HepG2 (cell line): ENCODE measurements around the gene DELE1. TPM values are rescaled to one million over a fixed set of nuclear protein-coding genes. Genes with fewer than 3 reads are reported as not detected.

Experiments
- ARNT2 ChIP-seq: sonication (generic); formaldehyde crosslinking; IDR thresholded peaks from 2 replicates; pipeline ENCODE4 v1.8.0; 2022; ENCODE audit warnings: mild to moderate bottlenecking, low read depth, missing genetic modification reagents, moderate library complexity
- DRAP1 ChIP-seq: IDR thresholded peaks from 2 replicates; pipeline ENCODE4 v1.6.1; 2016; ENCODE audit warnings: missing genetic modification reagents, missing compliant biosample characterization
- GLMP ChIP-seq: sonication (generic); formaldehyde crosslinking; IDR thresholded peaks from 2 replicates; pipeline ENCODE4 v1.9.0; 2021; ENCODE audit warnings: missing genetic modification reagents, mild to moderate bottlenecking, borderline replicate concordance
- MTF2 ChIP-seq: sonication (generic); formaldehyde crosslinking; IDR thresholded peaks from 2 replicates; pipeline ENCODE4 v1.5.0; 2020; ENCODE audit warnings: missing genetic modification reagents, borderline replicate concordance
- NAIF1 ChIP-seq: sonication (generic); formaldehyde crosslinking; IDR thresholded peaks from 2 replicates; pipeline ENCODE4 v1.5.0; 2020; ENCODE audit warnings: mild to moderate bottlenecking, missing genetic modification reagents, borderline replicate concordance
- NR2F6 ChIP-seq, 2 experiments: IDR thresholded peaks; 2 replicates each; pipeline ENCODE4 v1.6.1; 2016; ENCODE audit warnings: antibody characterized with exemption in 1 of 2, mild to moderate bottlenecking in 1 of 2
- PAF1 ChIP-seq: IDR thresholded peaks from 2 replicates; pipeline ENCODE4 v1.6.1; 2016; ENCODE audit warnings: missing genetic modification reagents, missing compliant biosample characterization
- PLSCR1 ChIP-seq: sonication (generic); formaldehyde crosslinking; IDR thresholded peaks from 2 replicates; pipeline ENCODE4 v1.5.0; 2020; ENCODE audit warnings: missing genetic modification reagents, mild to moderate bottlenecking, borderline replicate concordance
- RAD51 ChIP-seq: fragments of 450-650 bp; IDR thresholded peaks from 2 replicates; pipeline ENCODE4 v1.6.1; 2016; ENCODE audit warnings: borderline replicate concordance
- SIX1 ChIP-seq: sonication (generic); formaldehyde crosslinking; IDR thresholded peaks from 2 replicates; pipeline ENCODE4 v1.4.0; 2020; ENCODE audit warnings: missing genetic modification reagents, borderline replicate concordance
- SNAPC4 ChIP-seq: sonication (generic); formaldehyde crosslinking; IDR thresholded peaks from 2 replicates; pipeline ENCODE4 v1.4.0; 2020; ENCODE audit warnings: mild to moderate bottlenecking, missing genetic modification reagents
- ZBTB34 ChIP-seq: sonication (generic); formaldehyde crosslinking; IDR thresholded peaks from 2 replicates; pipeline ENCODE4 v1.8.0; 2022; ENCODE audit warnings: mild to moderate bottlenecking, missing genetic modification reagents
- ZNF580 ChIP-seq: IDR thresholded peaks from 2 replicates; pipeline ENCODE4 v1.6.1; 2016; ENCODE audit warnings: low read depth, borderline replicate concordance
- polyA plus RNA-seq, 8 experiments: library from polyadenylated mRNA; depleted of rRNA in 3 of 8; stranded (reverse) in 7 of 8; unstranded in 1 of 8; fragments of >200 nt; fragmentation: Illumina TruSeq in 4 of 8; extraction: Trizol in 4 of 8; gene quantifications; 2 replicates each; pipeline versions ENCODE4 v1.2.1 to v1.2.3, GENCODE V29; 2011 to 2016; ENCODE audit warnings: low read depth in 4 of 8, missing spikeins in 1 of 8, mixed read lengths in 1 of 8; ENCODE audit not compliant: insufficient read depth in 1 of 8
- total RNA-seq, 5 experiments: library from RNA; depleted of rRNA; stranded (reverse); fragments of >200 nt; fragmentation: Illumina TruSeq; extraction: Trizol; gene quantifications; 2 replicates each; pipeline ENCODE4 v1.2.3, GENCODE V29; 2016; ENCODE audit warnings: low read depth in 1 of 5

The DELE1 gene
- total and polyA plus RNA-seq, 2 of the 13 experiments (the other 11 are each of a cell fraction or from before 2014, with no cell fraction given): 57.5 to 90.3 TPM

- no peak for TF ChIP-seq PLSCR1 (CRISPR knock-in tag)
- no peak for TF ChIP-seq NR2F6 (IDR thresholded peaks at IDR 0.05)
- peak; percentile 8; the same call in 1 of the 2 replicates for TF ChIP-seq NR2F6 (CRISPR knock-in tag; IDR thresholded peaks at IDR 0.05)
- TF ChIP-seq DRAP1: peak; percentile 80
- TF ChIP-seq PAF1 (CRISPR knock-in tag): no peak
- TF ChIP-seq ARNT2 (CRISPR knock-in tag): peak; percentile 37; the same call in 1 of the 2 replicates
- TF ChIP-seq SNAPC4 (CRISPR knock-in tag): peak; percentile 89
- no peak for TF ChIP-seq ZBTB34 (CRISPR knock-in tag)
- TF ChIP-seq MTF2 (CRISPR knock-in tag): no peak; the same call in 1 of the 2 replicates
- TF ChIP-seq SIX1 (CRISPR knock-in tag): peak; percentile 48; the same call in 1 of the 2 replicates
- TF ChIP-seq GLMP (CRISPR knock-in tag): no peak
- TF ChIP-seq ZNF580 (CRISPR knock-in tag): peak; percentile 86; the same call in 1 of the 2 replicates
- no peak for TF ChIP-seq RAD51
- 0 out of 2 replicates have a peak, but pooled peaks have one; percentile 26 for TF ChIP-seq NAIF1
Observed at GRCh38 chr5:141923448-141924313, at the start of gene DELE1 (continued).
